HG03159 (cell line): ENCODE results near the gene UGT1A4.

ENCODE experiments used
- ATAC-seq: cut with Tn5 transposase; IDR thresholded peaks from one replicate; pipeline ENCODE4 v1.9.1; 2021; ENCODE audit warnings: mild to moderate bottlenecking, moderate library complexity; ENCODE audit not compliant: unreplicated experiment

UGT1A4 gene

DNA sequence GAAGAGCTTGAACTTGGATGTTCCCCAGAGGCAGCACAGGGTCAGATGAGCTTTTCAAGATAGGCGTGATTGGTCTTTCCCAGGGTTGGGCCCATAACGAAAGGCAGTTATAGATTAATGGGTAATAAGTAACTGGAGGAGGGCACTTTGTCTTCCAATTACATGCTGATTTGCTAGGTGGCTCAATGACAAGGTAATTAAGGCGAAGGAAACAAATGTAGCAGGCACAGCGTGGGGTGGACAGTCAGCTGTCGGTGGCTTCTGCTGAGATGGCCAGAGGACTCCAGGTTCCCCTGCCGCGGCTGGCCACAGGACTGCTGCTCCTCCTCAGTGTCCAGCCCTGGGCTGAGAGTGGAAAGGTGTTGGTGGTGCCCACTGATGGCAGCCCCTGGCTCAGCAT lies at the start of gene UGT1A4:
Gene UGT1A4, plus strand, starts transcription at position 185 of the 400 bp plus-strand sequence. Its CDS starts 85 bp downstream, at position 270.
- ATAC-seq, result no peak

DNA sequence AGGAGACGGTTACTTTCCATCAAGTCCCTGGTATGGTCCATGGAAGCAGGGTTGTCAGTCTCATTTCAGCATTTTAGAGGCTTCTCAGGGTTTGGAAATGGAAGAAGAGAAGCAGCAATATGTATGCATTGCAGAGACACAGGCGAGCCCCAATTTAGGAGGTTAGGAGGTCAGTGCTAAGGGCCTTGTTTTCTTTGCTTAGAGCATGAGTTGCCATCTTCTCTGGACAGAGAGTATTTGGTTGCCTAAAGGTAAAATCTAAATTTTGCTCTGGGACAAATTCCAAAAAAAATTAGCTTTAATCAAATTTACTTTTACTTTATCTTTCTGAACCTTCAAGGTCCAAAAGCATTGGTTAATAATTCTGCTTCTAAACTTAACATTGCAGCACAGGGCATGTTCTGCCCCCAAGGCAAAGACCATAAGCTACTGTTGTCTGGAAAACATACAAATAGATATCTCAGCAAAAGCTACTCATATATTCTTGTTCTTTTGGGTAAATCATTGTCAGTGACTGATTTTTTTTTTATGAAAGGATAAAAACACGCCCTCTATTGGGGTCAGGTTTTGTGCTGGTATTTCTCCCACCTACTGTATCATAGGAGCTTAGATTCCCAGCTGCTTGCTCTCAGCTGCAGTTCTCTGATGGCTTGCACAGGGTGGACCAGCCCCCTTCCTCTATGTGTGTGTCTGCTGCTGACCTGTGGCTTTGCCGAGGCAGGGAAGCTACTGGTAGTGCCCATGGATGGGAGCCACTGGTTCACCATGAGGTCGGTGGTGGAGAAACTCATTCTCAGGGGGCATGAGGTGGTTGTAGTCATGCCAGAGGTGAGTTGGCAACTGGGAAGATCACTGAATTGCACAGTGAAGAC lies 47.0 kb upstream of the UGT1A4 start, which contains the start of gene UGT1A9:
Gene UGT1A9, plus strand, starts transcription at position 609 of the 872 bp plus-strand sequence. Its CDS starts 37 bp downstream, at position 646.
- no peak for ATAC-seq

DNA sequence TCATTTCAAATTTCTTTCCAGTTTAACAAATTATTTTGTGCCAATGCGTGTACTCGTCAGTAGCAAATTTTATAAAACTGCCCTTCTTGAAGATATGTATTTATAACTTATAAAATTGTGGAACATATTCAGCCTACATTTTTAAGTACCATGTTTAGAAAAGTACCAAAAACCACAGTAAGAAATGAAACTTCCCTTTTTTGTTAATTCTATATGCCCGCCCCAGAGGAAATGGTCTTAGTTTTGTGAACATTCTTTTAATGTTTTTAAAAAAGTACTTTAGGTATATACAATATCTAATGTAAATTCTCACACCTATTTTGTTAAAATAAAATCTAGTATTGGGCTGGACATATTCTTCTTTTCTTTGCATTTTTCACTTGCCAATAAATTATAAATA lies 45.6 kb upstream of the UGT1A4 start:
- no peak for ATAC-seq

DNA sequence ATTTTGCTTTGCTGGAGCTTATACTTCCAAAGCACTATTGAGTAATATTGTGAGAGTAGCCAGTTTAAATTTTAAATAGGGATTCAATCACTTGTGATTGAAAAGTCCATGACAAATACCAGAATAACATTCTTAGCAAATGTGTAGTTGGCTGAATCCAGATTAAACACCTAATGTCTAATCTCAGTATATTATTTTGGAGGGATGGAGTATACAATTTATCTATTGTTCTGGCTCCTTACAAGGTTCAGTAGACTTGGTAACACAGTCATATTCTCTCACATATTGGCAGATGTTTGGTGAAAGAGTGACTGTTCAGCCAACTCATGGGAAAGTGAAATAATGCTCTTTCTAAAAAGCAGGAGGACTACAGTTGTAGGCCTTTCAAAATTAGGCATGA lies 44.6 kb upstream of the UGT1A4 start:
- ATAC-seq, result no peak

DNA sequence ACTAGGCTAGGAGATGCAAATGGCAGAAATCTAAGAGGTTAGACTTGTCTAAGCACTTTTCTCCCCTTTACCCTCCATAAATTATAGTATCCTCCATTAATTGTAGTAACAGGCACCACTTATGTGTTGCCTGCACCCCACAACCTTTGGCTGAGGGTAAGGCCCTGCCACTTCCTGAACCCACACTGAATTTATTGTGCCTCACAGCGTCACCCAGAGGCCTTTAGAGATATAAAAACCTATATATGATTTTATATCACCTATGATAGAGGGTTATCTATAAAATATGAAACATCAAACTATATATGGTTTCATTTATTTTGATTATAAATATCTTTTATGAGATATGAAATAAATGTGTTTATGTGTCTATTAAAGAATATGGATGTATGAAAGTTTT lies 44.2 kb upstream of the UGT1A4 start:
- ATAC-seq, result no peak

DNA sequence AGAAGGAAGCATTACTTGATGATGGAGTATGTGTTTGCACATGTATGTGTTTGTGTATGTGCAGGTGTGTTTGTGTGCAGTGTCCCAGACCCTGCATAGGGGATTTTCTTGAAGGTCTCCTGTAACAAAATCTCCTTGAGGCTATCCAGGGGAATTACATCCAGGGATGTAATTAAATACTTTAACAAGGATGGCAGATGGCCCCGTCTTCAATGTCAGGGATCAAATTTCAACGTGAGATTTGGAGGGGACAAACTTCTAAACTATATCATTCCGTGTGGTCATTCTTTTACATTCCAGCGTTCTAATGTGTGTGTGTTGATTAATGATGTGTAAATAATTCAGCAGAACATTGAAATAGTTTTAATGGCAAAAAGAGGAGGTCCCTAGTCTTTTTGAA lies 43.5 kb upstream of the UGT1A4 start:
- ATAC-seq, result no peak

DNA sequence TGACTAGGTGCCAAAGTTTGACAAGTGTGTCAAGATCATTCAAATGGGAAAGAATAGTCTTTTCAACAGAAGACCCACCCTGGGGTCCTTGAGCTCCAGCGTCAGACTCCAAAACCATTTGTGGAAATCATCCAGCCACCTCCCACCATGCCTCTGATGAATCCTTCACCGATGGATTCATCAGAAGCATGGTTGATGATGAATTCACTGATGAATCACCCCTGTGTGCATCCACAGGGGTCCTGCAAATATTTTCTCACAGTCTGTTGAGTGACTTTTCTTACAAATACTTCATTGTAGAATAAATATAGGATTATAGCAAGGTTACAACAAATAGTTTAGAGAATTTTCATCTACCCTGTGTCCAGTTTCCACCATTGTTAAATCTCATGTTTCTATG lies 42.5 kb upstream of the UGT1A4 start:
- no peak for ATAC-seq

DNA sequence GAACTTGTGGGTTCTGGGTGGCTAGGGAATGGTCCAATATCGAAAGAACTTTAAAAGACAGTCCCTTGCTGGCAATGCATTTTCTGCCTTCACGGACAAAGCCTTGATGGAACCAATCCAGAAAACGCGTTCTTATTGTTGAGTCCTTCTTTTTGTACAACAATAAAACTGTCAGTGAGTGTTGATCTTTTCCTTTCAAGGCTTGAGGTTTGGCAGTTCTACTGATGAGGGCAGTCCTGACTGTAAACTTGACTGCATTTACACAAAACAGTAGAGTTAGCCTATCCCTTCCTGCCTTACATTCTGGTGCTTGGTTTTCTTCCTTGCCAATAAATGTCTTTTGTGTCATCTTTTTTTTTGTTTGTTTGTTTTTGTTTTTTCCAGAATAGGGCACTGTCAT lies 39.3 kb upstream of the UGT1A4 start:
- ATAC-seq, result no peak

DNA sequence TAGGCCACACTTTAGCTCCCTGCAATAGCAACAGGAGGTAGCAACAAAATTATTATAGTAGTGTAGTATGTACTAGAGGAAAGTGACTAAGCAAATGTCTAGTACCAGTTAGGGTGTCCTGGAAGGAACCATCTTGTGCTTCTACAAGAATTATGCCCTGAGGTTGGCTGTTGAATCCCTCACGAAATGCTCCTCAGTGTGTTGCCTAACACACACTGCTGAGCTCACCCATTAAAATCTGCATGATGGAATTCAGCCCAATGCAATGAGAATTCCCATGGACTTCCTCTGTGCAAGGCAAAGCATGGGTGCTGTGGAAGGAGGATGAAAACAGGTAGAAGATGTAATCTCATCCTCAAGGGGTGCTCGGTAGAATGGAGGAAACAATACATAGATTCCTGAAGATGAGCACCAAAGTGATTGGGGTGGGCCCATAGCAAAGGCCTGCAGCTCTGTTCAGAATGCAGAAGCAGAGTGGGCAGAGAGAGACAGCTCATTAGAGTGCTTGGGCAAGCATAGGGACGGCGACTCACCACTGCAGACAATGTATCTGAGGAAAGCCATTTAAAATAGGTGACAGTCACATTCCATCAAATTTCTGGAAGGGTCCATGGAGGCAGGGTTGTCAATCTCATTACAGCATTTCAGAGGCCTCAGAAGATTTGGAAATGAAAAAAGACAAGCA lies 38.0 kb upstream of the UGT1A4 start:
- ATAC-seq, result no peak

DNA sequence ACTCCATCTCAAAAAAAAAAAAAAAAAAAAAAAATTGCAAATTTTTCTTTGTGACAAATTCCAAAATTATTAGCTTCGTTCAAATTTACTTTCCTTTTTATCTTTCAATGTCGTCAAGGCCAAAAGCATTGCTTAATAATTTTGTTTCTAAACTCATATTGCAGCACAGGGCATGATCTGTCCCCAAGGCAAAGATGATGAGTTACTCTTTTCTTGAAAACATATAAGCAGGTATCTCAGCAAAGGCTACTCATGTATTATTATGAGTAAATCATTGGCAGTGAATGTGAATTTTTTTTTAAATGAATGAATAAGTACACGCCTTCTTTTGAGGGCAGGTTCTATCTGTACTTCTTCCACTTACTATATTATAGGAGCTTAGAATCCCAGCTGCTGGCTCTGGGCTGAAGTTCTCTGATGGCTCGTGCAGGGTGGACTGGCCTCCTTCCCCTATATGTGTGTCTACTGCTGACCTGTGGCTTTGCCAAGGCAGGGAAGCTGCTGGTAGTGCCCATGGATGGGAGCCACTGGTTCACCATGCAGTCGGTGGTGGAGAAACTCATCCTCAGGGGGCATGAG lies 36.9 kb upstream of the UGT1A4 start, which contains the start of gene UGT1A7:
Gene UGT1A7, plus strand, starts transcription at position 381 of the 579 bp plus-strand sequence. Its CDS starts 37 bp downstream, at position 418.
- no peak for ATAC-seq

DNA sequence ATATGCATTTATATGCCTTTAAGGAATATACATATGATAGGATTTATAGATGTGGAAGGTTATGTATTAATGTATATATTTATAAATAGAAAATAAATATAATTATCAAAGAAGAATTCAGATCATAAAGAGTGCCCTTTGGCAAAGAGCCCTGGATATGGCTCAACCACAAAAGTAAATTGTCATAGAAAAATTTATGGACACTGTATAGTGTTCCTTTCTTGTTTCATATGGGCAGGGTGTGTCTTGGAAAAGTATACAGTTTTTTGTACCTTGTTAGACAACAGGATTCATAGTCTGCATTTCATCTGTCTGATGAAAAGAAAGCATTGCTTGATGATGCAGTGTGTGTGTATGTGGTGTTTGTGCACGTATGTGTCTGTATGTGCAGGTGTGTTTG lies 33.9 kb upstream of the UGT1A4 start:
- ATAC-seq, result no peak

DNA sequence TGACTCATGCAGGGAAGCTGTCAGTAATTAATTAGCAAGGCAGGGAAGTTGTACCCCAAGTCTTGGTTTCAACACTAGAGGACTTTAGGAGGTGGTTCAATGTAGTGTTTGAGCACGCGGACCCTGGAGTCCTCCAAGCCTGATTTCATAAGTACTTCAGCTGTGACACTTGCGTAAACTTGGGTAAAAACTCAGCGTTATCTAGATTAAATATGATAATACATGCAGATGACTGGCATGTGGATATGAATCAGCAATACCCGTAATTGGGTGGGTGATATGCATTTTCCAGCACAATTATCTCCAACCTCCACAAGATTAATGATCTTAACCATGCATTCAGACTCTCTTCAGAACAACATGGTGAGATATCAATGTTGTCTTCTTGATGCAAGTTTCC lies 31.6 kb upstream of the UGT1A4 start:
- ATAC-seq, result no peak

DNA sequence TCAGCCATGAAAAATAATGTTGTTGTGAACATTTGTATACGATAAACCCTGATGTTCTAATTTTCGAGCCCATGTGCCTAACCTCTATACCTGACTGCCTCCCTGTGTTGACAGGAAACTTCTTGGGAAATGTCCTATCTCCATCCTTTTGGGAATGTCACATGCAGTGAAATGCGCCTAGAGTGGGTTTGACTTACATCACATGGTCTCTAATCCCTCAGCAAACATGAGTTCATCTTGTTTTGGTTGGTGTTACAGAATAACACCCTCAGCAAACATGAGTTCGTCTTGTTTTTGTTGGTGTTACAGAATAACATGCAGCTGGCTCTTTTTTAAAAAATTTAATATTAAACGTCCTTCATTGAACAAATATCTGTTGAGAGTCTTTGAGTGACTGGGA lies 30.2 kb upstream of the UGT1A4 start:
- ATAC-seq, result no peak

DNA sequence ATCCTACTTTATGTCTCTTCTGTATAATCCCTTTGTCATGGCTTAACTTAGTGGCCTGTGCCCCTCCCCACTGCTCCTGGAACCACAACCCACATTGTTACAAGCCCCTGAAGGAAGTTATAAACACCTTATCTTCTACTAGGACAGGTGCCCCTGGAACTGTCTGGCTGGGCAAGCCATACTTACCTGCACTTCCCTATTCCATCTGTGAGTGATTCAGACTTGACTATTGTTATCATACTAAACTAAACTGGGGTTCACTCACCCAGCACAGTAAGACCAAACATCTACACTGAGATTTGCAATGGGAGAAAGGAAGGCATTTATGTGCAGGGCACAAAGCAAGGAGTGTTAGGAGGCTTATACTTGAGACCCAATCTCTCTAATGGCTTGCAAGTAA lies 29.5 kb upstream of the UGT1A4 start:
- no peak for ATAC-seq

DNA sequence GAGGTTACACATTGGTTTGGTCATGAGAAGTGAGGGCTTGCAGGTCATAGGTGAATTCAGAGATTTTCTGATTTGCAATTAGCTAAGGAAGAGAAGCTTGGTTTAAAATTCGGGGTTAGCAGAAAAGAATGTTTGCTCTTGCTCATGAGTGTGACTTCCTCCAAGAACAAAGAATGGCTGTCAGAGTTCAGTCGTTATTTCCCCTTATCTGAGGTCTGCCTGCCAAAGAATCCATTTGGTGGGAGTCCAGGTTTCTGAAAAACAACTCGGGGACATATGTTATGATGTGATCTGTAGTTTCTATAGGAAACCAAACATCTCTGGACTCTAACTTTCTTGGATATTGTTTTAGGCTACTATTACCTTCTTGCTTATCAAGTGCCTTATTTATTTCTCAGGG lies 29.0 kb upstream of the UGT1A4 start:
- ATAC-seq, result no peak

DNA sequence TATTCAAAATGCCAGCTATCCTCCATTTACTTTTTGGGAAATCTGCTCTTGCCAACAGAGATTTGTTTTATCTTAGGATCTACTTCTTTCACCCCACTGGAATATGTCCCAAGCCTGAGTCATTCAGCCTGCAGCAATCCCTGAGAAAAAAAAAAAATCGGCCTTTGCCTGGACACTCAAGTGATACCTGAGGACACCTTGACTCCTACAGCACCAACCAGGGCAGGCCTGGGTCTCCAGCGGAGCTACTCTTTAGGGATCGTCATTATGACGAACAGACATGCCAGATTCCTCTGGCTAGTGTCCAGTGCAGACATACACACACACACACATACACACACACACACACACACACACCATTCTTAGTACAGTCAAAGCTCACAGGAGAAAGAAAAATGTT lies 28.1 kb upstream of the UGT1A4 start:
- no peak for ATAC-seq

DNA sequence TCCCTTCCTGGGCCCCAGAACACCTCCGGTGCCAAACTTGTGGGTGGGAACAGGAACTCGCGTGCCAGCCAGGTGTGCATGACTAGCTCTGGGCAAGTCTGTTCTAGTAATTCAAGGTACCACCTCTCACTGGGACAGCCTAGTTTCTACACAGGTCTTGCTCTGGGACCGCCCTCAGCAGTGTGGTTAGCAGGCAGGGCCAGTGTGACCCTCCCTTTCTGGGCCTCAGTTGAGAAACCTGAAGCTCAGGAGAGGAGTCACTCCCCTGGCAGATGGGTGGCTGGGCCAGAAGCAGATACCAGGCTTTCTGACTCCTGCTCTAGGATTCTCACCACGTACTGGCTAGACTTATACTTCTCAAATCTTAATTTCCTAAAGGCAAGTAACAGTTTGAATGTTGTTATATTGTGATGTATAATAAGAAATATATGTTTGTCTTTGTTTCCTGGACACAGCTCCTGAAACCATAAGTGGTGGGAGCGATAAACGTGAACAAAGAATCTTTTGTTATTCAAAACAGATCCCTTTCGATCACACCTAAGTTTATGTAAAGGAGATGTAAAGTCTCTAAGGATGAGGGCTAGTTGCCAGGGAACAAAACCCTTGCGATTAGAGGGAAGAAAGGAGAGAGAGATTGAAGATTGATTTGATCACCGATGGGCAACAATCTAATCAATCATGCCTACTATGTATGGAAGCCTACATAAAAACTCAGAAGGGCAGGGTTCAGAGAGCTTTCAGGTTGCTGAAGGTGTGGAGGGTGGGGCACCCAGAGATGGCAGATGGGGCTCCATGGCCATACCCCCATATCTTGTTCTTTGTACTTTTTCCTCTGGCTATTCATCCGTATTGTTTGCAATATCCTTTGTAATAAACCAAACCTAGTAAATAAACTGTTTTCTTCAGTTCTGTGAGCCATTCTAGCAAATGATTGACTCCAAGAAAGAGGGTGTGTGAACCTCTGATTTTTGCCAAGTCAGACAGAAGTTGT lies 26.8 kb upstream of the UGT1A4 start:
- no peak for ATAC-seq

DNA sequence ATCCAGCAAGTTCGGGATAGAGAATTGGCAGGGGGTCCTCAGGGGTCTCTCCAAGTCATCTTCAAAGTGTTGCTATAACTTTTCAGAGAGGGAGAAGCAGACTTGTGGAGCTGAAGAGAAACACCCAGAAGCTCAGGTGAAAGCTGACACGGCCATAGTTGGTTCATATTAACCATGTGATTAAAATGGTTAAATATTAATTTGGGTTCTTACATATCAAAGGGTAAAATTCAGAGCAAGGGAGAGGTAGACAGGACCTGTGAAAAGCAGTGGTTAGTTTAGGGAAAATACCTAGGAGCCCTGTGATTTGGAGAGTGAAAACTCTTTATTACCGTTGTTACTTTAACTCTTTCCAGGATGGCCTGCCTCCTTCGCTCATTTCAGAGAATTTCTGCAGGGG lies 25.9 kb upstream of the UGT1A4 start, which contains the start of gene UGT1A6:
Gene UGT1A6, plus strand, starts transcription at position 243 of the 400 bp plus-strand sequence. Its CDS starts 115 bp downstream, at position 358.
- ATAC-seq, result no peak

DNA sequence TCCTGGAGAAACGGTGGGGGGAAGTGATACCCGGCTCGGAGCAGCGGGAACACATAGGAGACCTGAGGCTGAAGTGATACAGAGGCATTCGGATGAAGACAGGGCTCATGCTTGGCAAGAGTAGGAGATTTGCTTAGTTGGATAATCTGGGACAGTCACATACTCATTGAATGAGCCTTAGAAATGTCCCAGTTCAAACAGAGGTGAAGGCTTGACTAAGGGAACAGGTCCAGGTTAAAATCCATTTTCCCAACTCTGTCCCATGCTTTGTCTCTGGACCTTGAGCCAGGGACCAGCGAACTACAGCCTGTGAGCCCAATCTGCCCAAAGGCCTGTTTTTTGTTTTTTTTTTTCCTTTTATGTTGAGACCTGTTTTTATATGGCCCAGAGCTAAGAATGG lies 24.6 kb upstream of the UGT1A4 start:
- no peak for ATAC-seq

DNA sequence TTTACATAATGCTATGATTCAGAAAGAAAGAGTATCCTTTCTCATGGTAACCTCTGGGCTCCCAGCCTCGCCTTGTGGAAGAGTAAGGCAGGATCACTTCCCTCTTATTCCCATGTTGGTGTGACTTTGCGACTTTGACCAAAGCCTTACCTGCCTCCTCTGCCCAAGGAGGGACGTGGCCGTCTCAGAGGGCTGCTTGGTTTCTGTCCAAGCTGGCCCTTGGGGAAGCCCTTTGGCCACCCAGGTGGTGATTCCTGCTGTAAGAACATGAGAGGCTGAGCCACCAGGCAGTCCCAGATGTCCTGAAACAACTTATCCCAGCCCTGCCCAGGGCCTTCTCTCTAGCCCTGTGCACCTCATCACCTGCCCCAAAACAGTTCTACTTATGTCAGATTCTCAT lies 19.8 kb upstream of the UGT1A4 start:
- ATAC-seq, result no peak
